GM12878 (cell line): ENCODE results near the gene KLHL20. TPM values are rescaled to one million over a fixed set of nuclear protein-coding genes. Genes with fewer than 3 reads are reported as not detected.

ENCODE experiments used
- ATAC-seq: fragments of 200-7000 bp; cut with Tn5 transposase; 3 replicates; pipeline ENCODE4 v1.9.1; 2020; ENCODE audit warnings: mild to moderate bottlenecking, moderate library complexity
- BruUV-seq: library from RNA; stranded (reverse); fragments of 400-500 nt; replicated peaks from 2 replicates; lab custom pipeline; 2021; lab: Mats Ljungman, UMichigan
- CTCF ChIA-PET: fragments of 300-600 bp; sonication (Branson Sonifier 250); formaldehyde crosslinking; extraction: SDS; loops from one replicate; lab custom pipeline; 2021; ENCODE audit warnings: inconsistent platforms; lab: Yijun Ruan, JAX
- POLR2A ChIA-PET: fragments of 350-600 bp; formaldehyde crosslinking; extraction: SDS; loops from one replicate; lab custom pipeline; 2021; ENCODE audit warnings: inconsistent platforms; lab: Charles Lee
- RAD21 ChIA-PET: fragments of 300-600 bp; sonication (Branson Sonifier 250); formaldehyde crosslinking; loops from one replicate; lab custom pipeline; 2023; ENCODE audit warnings: antibody characterized with exemption; ENCODE audit not compliant: unreplicated experiment; lab: Charles Lee
- SMC1A ChIA-PET: fragments of 300-600 bp; sonication (Branson Sonifier 250); formaldehyde crosslinking; loops from one replicate; lab custom pipeline; 2023; ENCODE audit not compliant: unreplicated experiment, uncharacterized antibody; lab: Charles Lee
- DNase-seq: peaks from one replicate; pipeline ENCODE4 v3.0.0-alpha.2; 2011; ENCODE audit warnings: low read depth, low spot score
- FAIRE-seq: peaks from 3 replicates; lab custom pipeline; 2011; peaks lifted over from hg19 to GRCh38; lab: Jason Lieb, UNC
- H2AFZ ChIP-seq: 2 replicates; pipeline ENCODE4 v1.6.0; 2011; ENCODE audit warnings: low read depth, low read length, control low read depth; ENCODE audit not compliant: control insufficient read depth
- H3K27ac ChIP-seq: 2 replicates; pipeline ENCODE4 v1.5.1; 2011; ENCODE audit warnings: control low read depth; ENCODE audit not compliant: control insufficient read depth, insufficient read depth
- H3K27me3 ChIP-seq, 2 experiments: replicated peaks in 1 of 2; 2 replicates each; pipeline versions ENCODE4 v1.6.0 to v1.6.1; 2011; ENCODE audit warnings: low read length in 1 of 2; ENCODE audit not compliant: control insufficient read depth in 2 of 2, insufficient read depth in 2 of 2
- H3K36me3 ChIP-seq, 2 experiments: 2 replicates each; pipeline ENCODE4 v1.5.1; 2011; ENCODE audit warnings: low read length in 1 of 2; ENCODE audit not compliant: control insufficient read depth in 2 of 2, insufficient read depth in 2 of 2
- H3K4me1 ChIP-seq: 2 replicates; pipeline ENCODE4 v1.6.1; 2011; ENCODE audit warnings: mild to moderate bottlenecking, low read length, moderate library complexity, mixed read lengths; ENCODE audit not compliant: control insufficient read depth, insufficient read depth
- H3K4me2 ChIP-seq: 2 replicates; pipeline ENCODE4 v1.6.0; 2011; ENCODE audit warnings: control low read depth; ENCODE audit not compliant: control insufficient read depth, insufficient read depth
- H3K4me3 ChIP-seq: fragments of 200-600 bp; sonication (generic); 2 replicates; pipeline ENCODE4 v1.5.1; 2016
- H3K79me2 ChIP-seq: 2 replicates; pipeline ENCODE4 v1.6.0; 2011; ENCODE audit warnings: low read length; ENCODE audit not compliant: control insufficient read depth, insufficient read depth
- H3K9ac ChIP-seq: 2 replicates; pipeline ENCODE4 v1.8.0; 2011; ENCODE audit warnings: low read length, control low read depth, mixed read lengths; ENCODE audit not compliant: control insufficient read depth, insufficient read depth
- H3K9me3 ChIP-seq: replicated peaks from 3 replicates; pipeline ENCODE4 v1.5.1; 2011; ENCODE audit warnings: mild to moderate bottlenecking, low read length; ENCODE audit not compliant: control insufficient read depth, insufficient read depth
- H4K20me1 ChIP-seq: 2 replicates; pipeline ENCODE4 v1.6.0; 2011; ENCODE audit not compliant: control insufficient read depth, insufficient read depth
- BRCA1 ChIP-seq: IDR thresholded peaks from 2 replicates; pipeline ENCODE4 v1.6.1; 2011; ENCODE audit warnings: low read depth, low read length, improper control_type of control experiment
- CHD1 ChIP-seq: IDR thresholded peaks from 2 replicates; pipeline ENCODE4 v1.6.1; 2012; ENCODE audit warnings: low read depth, low read length, improper control_type of control experiment
- IKZF1 ChIP-seq: fragments of 450-650 bp; conservative IDR thresholded peaks from 2 replicates; pipeline ENCODE4 v1.6.1; 2017; ENCODE audit warnings: antibody characterized with exemption, mild to moderate bottlenecking
- MTA2 ChIP-seq: fragments of 450-650 bp; IDR thresholded peaks from 2 replicates; pipeline ENCODE4 v1.6.1; 2016; ENCODE audit warnings: low read depth, mild to moderate bottlenecking, moderate library complexity
- NFXL1 ChIP-seq: fragments of 450-650 bp; IDR thresholded peaks from 2 replicates; pipeline ENCODE4 v1.6.1; 2017; ENCODE audit warnings: antibody characterized with exemption, mild to moderate bottlenecking, borderline replicate concordance
- NR2C2 ChIP-seq: IDR thresholded peaks from 2 replicates; pipeline ENCODE4 v1.6.1; 2011; ENCODE audit warnings: borderline replicate concordance, low read depth; ENCODE audit not compliant: control insufficient read depth, insufficient read length
- POLR2AphosphoS5 ChIP-seq: IDR thresholded peaks from 2 replicates; pipeline ENCODE4 v1.6.1; 2011; ENCODE audit warnings: mild to moderate bottlenecking, low read length, inconsistent platforms
- POU2F2 ChIP-seq: IDR thresholded peaks from 3 replicates; pipeline ENCODE4 v1.6.1; 2011; ENCODE audit warnings: low read depth, mild to moderate bottlenecking, low read length, borderline replicate concordance
- WRNIP1 ChIP-seq: IDR thresholded peaks from 2 replicates; pipeline ENCODE4 v1.6.1; 2011; ENCODE audit warnings: low read depth, low read length, improper control_type of control experiment, borderline replicate concordance
- ZNF384 ChIP-seq: IDR thresholded peaks from 2 replicates; pipeline ENCODE4 v1.6.1; 2012; ENCODE audit warnings: low read depth, mild to moderate bottlenecking, low read length, improper control_type of control experiment, borderline replicate concordance
- WGBS: methylation state at CpG from one replicate; pipeline ENCODE4 v1.1.6; 2016; ENCODE audit warnings: low lambda C conversion rate; ENCODE audit not compliant: insufficient replicate concordance, insufficient coverage; ENCODE audit errors: missing lambda C conversion rate; 5-methylcytosine and 5-hydroxymethylcytosine counted together
- in situ Hi-C: fragments of 300-500 bp; cut with MboI; formaldehyde crosslinking; loops from 9 replicates; pipeline ENCODE4 v1.14.3; 2018; ENCODE audit warnings: mixed read lengths
- intact Hi-C: fragments of 100-400 bp; cut with micrococcal nuclease; formaldehyde crosslinking; loops from one replicate; pipeline ENCODE4 v1.14.2; 2022; ENCODE audit not compliant: unreplicated experiment
- polyA plus RNA-seq, 11 experiments: library from polyadenylated mRNA; depleted of rRNA in 4 of 11; unstranded in 6 of 11; stranded (reverse) in 5 of 11; fragments of >200 nt; fragmentation: Nextera tagmentation in 4 of 11; fragmentation: Illumina TruSeq in 1 of 11; extraction: Ambion mirVana in 4 of 11; extraction: Trizol in 1 of 11; gene quantifications; 1 replicate in 1 of 11; 2 replicates in 10 of 11; pipeline versions ENCODE4 v1.2.1 to v1.2.3, GENCODE V29; 2011 to 2016; ENCODE audit warnings: inconsistent platforms in 2 of 11, missing spikeins in 2 of 11, low read depth in 1 of 11
- total RNA-seq, 4 experiments: library from RNA; depleted of rRNA in 3 of 4; stranded (reverse); fragments of >200 nt in 3 of 4; fragmentation: Illumina TruSeq in 1 of 4; extraction: Trizol in 1 of 4; gene quantifications; 2 replicates each; pipeline versions ENCODE4 v1.2.1 to v1.2.3, GENCODE V29; 2013 to 2021
- TF ChIP-seq, protein P1 (sequence below): fragments of 450-650 bp; IDR thresholded peaks from 2 replicates; pipeline ENCODE4 v1.6.1; 2017; ENCODE audit warnings: low read depth, mild to moderate bottlenecking, moderate library complexity
- TF ChIP-seq, protein P2 (sequence below): fragments of 450-650 bp; formaldehyde crosslinking; IDR thresholded peaks from 2 replicates; pipeline ENCODE4 v1.4.0; 2020; ENCODE audit warnings: mild to moderate bottlenecking, moderate library complexity
- TF ChIP-seq, protein P3 (sequence below): fragments of 450-650 bp; IDR thresholded peaks from 2 replicates; pipeline ENCODE4 v1.6.1; 2014; ENCODE audit warnings: mild to moderate bottlenecking
- TF ChIP-seq, protein P4 (sequence below): IDR thresholded peaks from 2 replicates; pipeline ENCODE4 v1.6.1; 2012; ENCODE audit warnings: low read depth, low read length, improper control_type of control experiment
- TF ChIP-seq, protein P5 (sequence below): IDR thresholded peaks from 2 replicates; pipeline ENCODE4 v1.6.1; 2011; ENCODE audit warnings: mild to moderate bottlenecking, low read depth, low read length, moderate library complexity; ENCODE audit not compliant: insufficient replicate concordance

The KLHL20 gene
- total and polyA plus RNA-seq, 10 of the 15 experiments (the other 5 are each of a cell fraction or from before 2014, with no cell fraction given), result 3.8 to 14.0 (median 10.0) TPM

DNA sequence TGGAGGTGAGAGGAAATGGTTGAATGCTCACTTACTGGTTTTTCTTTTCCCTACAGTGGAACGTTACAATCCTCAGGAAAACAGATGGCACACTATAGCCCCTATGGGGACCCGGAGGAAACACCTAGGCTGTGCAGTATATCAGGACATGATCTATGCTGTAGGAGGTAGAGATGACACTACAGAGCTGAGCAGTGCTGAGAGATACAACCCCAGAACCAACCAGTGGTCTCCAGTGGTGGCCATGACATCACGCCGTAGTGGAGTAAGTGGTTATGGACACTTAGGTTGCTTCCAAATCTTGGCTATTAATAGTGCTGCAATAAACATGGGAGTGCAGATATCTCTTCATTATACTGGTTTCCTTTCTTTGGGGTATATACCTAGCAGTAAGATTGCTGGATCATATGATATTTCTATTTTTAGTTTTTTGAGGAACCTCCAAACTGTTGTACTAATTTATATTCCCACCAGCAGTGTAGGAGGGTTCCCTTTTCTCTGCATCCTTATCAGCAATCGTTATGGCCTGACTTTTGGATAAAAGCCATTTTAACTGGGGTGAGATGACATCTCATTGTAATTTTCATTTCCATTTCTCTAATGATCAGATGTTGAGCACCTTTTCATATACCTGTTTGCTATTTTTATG lies 60.9 kb downstream of the KLHL20 start:
- POLR2A ChIA-PET, result no interaction called here
- peaks cover 0 to 6% of the 10 kb centered on the region in 2 experiments; a peak in 2 of 4 replicates for H3K36me3 ChIP-seq
- no peak for FAIRE-seq
- no TSS peak for BruUV-seq
- RAD21 ChIA-PET, result no interaction called here
- H4K20me1 ChIP-seq, result no peaks in the 10 kb centered on the region
- no peaks in the 10 kb centered on the region for H3K9me3 ChIP-seq
- DNase-seq, result no peak
- CTCF ChIA-PET, result no interaction called here
- SMC1A ChIA-PET, result interaction anchor here (0.5 to 0.9 kb wide), 3 partner anchors 157 to 415 kb away, joined by 3 read pairs; no protein-coding TSS in a partner anchor
- H3K9ac ChIP-seq, result no peak overlapping the region
- H3K27me3 ChIP-seq, result no peaks in the 10 kb centered on the region
- H3K4me2 ChIP-seq, result no peak overlapping the region
- no peaks in the 10 kb centered on the region for H3K4me1 ChIP-seq
- no peak overlapping the region for H3K27ac ChIP-seq
- no peak for ATAC-seq
- WGBS, result 93% methylated on average over 5 of the region's 5 CpGs
- intact Hi-C loops (no loop called here), in situ Hi-C loops (no loop called here)
- H3K4me3 ChIP-seq, result no peak overlapping the region
- no peak overlapping the region for H2AFZ ChIP-seq
- no peaks in the 10 kb centered on the region for H3K79me2 ChIP-seq
- TF ChIP-seq, protein P1, sequence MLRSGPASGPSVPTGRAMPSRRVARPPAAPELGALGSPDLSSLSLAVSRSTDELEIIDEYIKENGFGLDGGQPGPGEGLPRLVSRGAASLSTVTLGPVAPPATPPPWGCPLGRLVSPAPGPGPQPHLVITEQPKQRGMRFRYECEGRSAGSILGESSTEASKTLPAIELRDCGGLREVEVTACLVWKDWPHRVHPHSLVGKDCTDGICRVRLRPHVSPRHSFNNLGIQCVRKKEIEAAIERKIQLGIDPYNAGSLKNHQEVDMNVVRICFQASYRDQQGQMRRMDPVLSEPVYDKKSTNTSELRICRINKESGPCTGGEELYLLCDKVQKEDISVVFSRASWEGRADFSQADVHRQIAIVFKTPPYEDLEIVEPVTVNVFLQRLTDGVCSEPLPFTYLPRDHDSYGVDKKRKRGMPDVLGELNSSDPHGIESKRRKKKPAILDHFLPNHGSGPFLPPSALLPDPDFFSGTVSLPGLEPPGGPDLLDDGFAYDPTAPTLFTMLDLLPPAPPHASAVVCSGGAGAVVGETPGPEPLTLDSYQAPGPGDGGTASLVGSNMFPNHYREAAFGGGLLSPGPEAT, result no peak
- no peak for TF ChIP-seq MTA2
- no peak for TF ChIP-seq WRNIP1
- no peak for TF ChIP-seq POU2F2
- TF ChIP-seq IKZF1, result no peak
- TF ChIP-seq, protein P2, sequence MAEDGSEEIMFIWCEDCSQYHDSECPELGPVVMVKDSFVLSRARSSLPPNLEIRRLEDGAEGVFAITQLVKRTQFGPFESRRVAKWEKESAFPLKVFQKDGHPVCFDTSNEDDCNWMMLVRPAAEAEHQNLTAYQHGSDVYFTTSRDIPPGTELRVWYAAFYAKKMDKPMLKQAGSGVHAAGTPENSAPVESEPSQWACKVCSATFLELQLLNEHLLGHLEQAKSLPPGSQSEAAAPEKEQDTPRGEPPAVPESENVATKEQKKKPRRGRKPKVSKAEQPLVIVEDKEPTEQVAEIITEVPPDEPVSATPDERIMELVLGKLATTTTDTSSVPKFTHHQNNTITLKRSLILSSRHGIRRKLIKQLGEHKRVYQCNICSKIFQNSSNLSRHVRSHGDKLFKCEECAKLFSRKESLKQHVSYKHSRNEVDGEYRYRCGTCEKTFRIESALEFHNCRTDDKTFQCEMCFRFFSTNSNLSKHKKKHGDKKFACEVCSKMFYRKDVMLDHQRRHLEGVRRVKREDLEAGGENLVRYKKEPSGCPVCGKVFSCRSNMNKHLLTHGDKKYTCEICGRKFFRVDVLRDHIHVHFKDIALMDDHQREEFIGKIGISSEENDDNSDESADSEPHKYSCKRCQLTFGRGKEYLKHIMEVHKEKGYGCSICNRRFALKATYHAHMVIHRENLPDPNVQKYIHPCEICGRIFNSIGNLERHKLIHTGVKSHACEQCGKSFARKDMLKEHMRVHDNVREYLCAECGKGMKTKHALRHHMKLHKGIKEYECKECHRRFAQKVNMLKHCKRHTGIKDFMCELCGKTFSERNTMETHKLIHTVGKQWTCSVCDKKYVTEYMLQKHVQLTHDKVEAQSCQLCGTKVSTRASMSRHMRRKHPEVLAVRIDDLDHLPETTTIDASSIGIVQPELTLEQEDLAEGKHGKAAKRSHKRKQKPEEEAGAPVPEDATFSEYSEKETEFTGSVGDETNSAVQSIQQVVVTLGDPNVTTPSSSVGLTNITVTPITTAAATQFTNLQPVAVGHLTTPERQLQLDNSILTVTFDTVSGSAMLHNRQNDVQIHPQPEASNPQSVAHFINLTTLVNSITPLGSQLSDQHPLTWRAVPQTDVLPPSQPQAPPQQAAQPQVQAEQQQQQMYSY (CRISPR knock-in tag), result no peak
- TF ChIP-seq, protein P3, sequence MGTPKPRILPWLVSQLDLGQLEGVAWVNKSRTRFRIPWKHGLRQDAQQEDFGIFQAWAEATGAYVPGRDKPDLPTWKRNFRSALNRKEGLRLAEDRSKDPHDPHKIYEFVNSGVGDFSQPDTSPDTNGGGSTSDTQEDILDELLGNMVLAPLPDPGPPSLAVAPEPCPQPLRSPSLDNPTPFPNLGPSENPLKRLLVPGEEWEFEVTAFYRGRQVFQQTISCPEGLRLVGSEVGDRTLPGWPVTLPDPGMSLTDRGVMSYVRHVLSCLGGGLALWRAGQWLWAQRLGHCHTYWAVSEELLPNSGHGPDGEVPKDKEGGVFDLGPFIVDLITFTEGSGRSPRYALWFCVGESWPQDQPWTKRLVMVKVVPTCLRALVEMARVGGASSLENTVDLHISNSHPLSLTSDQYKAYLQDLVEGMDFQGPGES, result no peak
- TF ChIP-seq NFXL1, result no peak
- no peak for TF ChIP-seq CHD1
- no peak for TF ChIP-seq POLR2AphosphoS5
- TF ChIP-seq, protein P4, sequence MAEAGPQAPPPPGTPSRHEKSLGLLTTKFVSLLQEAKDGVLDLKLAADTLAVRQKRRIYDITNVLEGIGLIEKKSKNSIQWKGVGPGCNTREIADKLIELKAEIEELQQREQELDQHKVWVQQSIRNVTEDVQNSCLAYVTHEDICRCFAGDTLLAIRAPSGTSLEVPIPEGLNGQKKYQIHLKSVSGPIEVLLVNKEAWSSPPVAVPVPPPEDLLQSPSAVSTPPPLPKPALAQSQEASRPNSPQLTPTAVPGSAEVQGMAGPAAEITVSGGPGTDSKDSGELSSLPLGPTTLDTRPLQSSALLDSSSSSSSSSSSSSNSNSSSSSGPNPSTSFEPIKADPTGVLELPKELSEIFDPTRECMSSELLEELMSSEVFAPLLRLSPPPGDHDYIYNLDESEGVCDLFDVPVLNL, result no peak
- no peak for TF ChIP-seq BRCA1
- no peak for TF ChIP-seq NR2C2
- TF ChIP-seq, protein P5, sequence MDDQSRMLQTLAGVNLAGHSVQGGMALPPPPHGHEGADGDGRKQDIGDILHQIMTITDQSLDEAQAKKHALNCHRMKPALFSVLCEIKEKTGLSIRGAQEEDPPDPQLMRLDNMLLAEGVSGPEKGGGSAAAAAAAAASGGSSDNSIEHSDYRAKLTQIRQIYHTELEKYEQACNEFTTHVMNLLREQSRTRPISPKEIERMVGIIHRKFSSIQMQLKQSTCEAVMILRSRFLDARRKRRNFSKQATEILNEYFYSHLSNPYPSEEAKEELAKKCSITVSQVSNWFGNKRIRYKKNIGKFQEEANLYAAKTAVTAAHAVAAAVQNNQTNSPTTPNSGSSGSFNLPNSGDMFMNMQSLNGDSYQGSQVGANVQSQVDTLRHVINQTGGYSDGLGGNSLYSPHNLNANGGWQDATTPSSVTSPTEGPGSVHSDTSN, result no peak
- no peak for TF ChIP-seq ZNF384
